Loucy (cell line): ENCODE results near the gene PTGDS.

Source experiments
- CTCF ChIP-seq: fragments of 200-600 bp; sonication (generic); conservative IDR thresholded peaks from 2 replicates; pipeline ENCODE4 v1.5.1; 2014; ENCODE audit warnings: mild to moderate bottlenecking, antibody characterized with exemption, low read length
- EZH2phosphoT487 ChIP-seq: fragments of 200-600 bp; IDR thresholded peaks from 2 replicates; pipeline ENCODE4 v1.6.1; 2018; ENCODE audit warnings: antibody characterized with exemption, mild to moderate bottlenecking, moderate library complexity, borderline replicate concordance

GRCh38 chr9:137011907-137012675, 34.8 kb downstream of the PTGDS start:
- TF ChIP-seq CTCF: no peak
- no peak for TF ChIP-seq EZH2phosphoT487
